IMR-90 (cell line): ENCODE measurements around the gene ACAT2. TPM values are rescaled to one million over a fixed set of nuclear protein-coding genes. Genes with fewer than 3 reads are reported as not detected.
"Not testable (repeated sequence)": the region's sequence is repeated elsewhere in the genome, so short reads cannot be mapped to it uniquely, and the experiment has no call there.

ENCODE experiments used
- ATAC-seq: fragments of 200-7000 bp; cut with Tn5 transposase; 2 replicates; pipeline ENCODE4 v1.9.1; 2020; ENCODE audit warnings: low read depth, mild to moderate bottlenecking, moderate library complexity
- BruUV-seq: library from RNA; stranded (reverse); fragments of 400-500 nt; replicated peaks from 2 replicates; lab custom pipeline; 2021; lab: Mats Ljungman, UMichigan
- CTCF ChIA-PET: fragments of 300-600 bp; formaldehyde crosslinking; extraction: SDS; loops from one replicate; lab custom pipeline; 2021; ENCODE audit warnings: antibody characterized with exemption; lab: Yijun Ruan, JAX
- POLR2A ChIA-PET: fragments of 300-600 bp; sonication (Branson Sonifier 250); formaldehyde crosslinking; loops from one replicate; lab custom pipeline; 2022; ENCODE audit warnings: antibody characterized with exemption; ENCODE audit not compliant: unreplicated experiment; lab: Charles Lee
- DNase-seq: peaks from one replicate; pipeline ENCODE4 v3.0.0; 2013
- H2AFZ ChIP-seq: replicated peaks from 2 replicates; pipeline ENCODE3; 2013; ENCODE audit warnings: low read length, mild to moderate bottlenecking; ENCODE audit not compliant: poor library complexity
- H2AK5ac ChIP-seq: 2 replicates; pipeline ENCODE4 v1.6.1; 2013; ENCODE audit warnings: low read depth, low read length, inconsistent platforms
- H2AK9ac ChIP-seq: replicated peaks from 2 replicates; pipeline ENCODE3; 2013; ENCODE audit warnings: mild to moderate bottlenecking, low read depth, low read length, moderate library complexity; ENCODE audit not compliant: poor library complexity
- H2BK120ac ChIP-seq: 2 replicates; pipeline ENCODE4 v1.6.1; 2013; ENCODE audit warnings: low read depth, low read length, inconsistent platforms
- H2BK15ac ChIP-seq: 3 replicates; pipeline ENCODE4 v1.6.1; 2013; ENCODE audit warnings: low read depth, low read length, inconsistent platforms
- H2BK20ac ChIP-seq: 2 replicates; pipeline ENCODE4 v1.6.1; 2013; ENCODE audit warnings: low read depth, mild to moderate bottlenecking, inconsistent platforms, low read length, moderate library complexity
- H2BK5ac ChIP-seq: 2 replicates; pipeline ENCODE4 v1.6.1; 2013; ENCODE audit warnings: mild to moderate bottlenecking, low read depth, low read length, inconsistent platforms; ENCODE audit not compliant: poor library complexity, severe bottlenecking
- H3K14ac ChIP-seq: replicated peaks from 2 replicates; pipeline ENCODE4 v1.6.1; 2013; ENCODE audit warnings: low read depth, low read length, inconsistent platforms
- H3K18ac ChIP-seq: 2 replicates; pipeline ENCODE4 v1.6.1; 2013; ENCODE audit warnings: low read depth, low read length, control low read depth
- H3K23ac ChIP-seq: 2 replicates; pipeline ENCODE4 v1.6.1; 2013; ENCODE audit warnings: low read depth, low read length, inconsistent platforms
- H3K27ac ChIP-seq: 2 replicates; pipeline ENCODE4 v1.5.1; 2013; ENCODE audit warnings: mild to moderate bottlenecking, control low read depth, low read length; ENCODE audit not compliant: insufficient read depth
- H3K27me3 ChIP-seq: 2 replicates; pipeline ENCODE4 v1.6.1; 2013; ENCODE audit warnings: low read length; ENCODE audit not compliant: control insufficient read depth, insufficient read depth
- H3K36me3 ChIP-seq: 2 replicates; pipeline ENCODE4 v1.6.1; 2013; ENCODE audit warnings: low read length, mixed read lengths; ENCODE audit not compliant: control insufficient read depth, insufficient read depth
- H3K4ac ChIP-seq: 2 replicates; pipeline ENCODE4 v1.6.1; 2013; ENCODE audit warnings: low read depth, low read length, inconsistent platforms
- H3K4me1 ChIP-seq: 2 replicates; pipeline ENCODE4 v1.6.1; 2013; ENCODE audit warnings: low read length, mixed read lengths; ENCODE audit not compliant: control insufficient read depth, insufficient read depth
- H3K4me2 ChIP-seq: 2 replicates; pipeline ENCODE4 v1.6.1; 2013; ENCODE audit warnings: low read depth, mild to moderate bottlenecking, control low read depth, low read length, moderate library complexity
- H3K4me3 ChIP-seq: 2 replicates; pipeline ENCODE4 v1.5.1; 2013; ENCODE audit warnings: low read depth, mild to moderate bottlenecking, control low read depth, low read length, moderate library complexity; ENCODE audit not compliant: insufficient read depth
- H3K56ac ChIP-seq: 2 replicates; pipeline ENCODE4 v1.6.1; 2013; ENCODE audit warnings: low read length, inconsistent platforms; ENCODE audit not compliant: insufficient read depth; ENCODE audit errors: extremely low read depth
- H3K79me1 ChIP-seq, 2 experiments: 2 replicates each; pipeline ENCODE4 v1.6.1; 2013; ENCODE audit warnings: low read length in 2 of 2, inconsistent platforms in 1 of 2, low read depth in 1 of 2
- H3K9ac ChIP-seq: 2 replicates; pipeline ENCODE4 v1.6.1; 2013; ENCODE audit warnings: low read depth, low read length, control low read depth
- H3K9me1 ChIP-seq: 2 replicates; pipeline ENCODE4 v1.6.1; 2013; ENCODE audit warnings: low read length, inconsistent platforms; ENCODE audit not compliant: insufficient read depth
- H3K9me3 ChIP-seq: 2 replicates; pipeline ENCODE4 v1.6.1; 2013; ENCODE audit warnings: low read length; ENCODE audit not compliant: control insufficient read depth, insufficient read depth
- H4K20me1 ChIP-seq: 2 replicates; pipeline ENCODE4 v1.6.1; 2013; ENCODE audit warnings: low read length, inconsistent platforms; ENCODE audit not compliant: insufficient read depth
- H4K5ac ChIP-seq: 2 replicates; pipeline ENCODE4 v1.6.1; 2013; ENCODE audit warnings: mild to moderate bottlenecking, low read depth, low read length, control low read depth
- H4K8ac ChIP-seq, 2 experiments: 2 replicates each; pipeline ENCODE4 v1.6.1; 2013; ENCODE audit warnings: low read depth in 2 of 2, low read length in 2 of 2, control low read depth in 1 of 2, inconsistent platforms in 1 of 2
- H4K91ac ChIP-seq: 2 replicates; pipeline ENCODE4 v1.6.1; 2013; ENCODE audit warnings: low read depth, low read length, inconsistent platforms; ENCODE audit not compliant: insufficient read depth
- FOS ChIP-seq: fragments of 150-350 bp; IDR thresholded peaks from 2 replicates; pipeline ENCODE4 v1.6.1; 2016; ENCODE audit warnings: low read depth, low read length
- MXI1 ChIP-seq: IDR thresholded peaks from 2 replicates; pipeline ENCODE4 v1.6.1; 2012; ENCODE audit warnings: low read depth, mild to moderate bottlenecking, low read length, moderate library complexity, borderline replicate concordance
- WGBS, 2 experiments: methylation state at CpG; one replicate each; pipeline versions ENCODE4 v1.1.5 to v1.1.7; 2013; ENCODE audit warnings: missing lambda C conversion rate in 2 of 2; ENCODE audit not compliant: insufficient read length in 1 of 2; ENCODE audit errors: extremely low coverage in 2 of 2; 5-methylcytosine and 5-hydroxymethylcytosine counted together
- dilution Hi-C: fragments of 300-500 bp; cut with HindIII; formaldehyde crosslinking; loops from one replicate; pipeline ENCODE4 v1.14.3; 2018; ENCODE audit warnings: low sequenced_read_pairs; ENCODE audit not compliant: unreplicated experiment
- in situ Hi-C: fragments of 300-500 bp; cut with MboI; formaldehyde crosslinking; loops from 3 replicates; pipeline ENCODE4 v1.14.3; 2019; ENCODE audit warnings: low sequenced_read_pairs, inconsistent platforms, mixed read lengths
- intact Hi-C: fragments of 100-400 bp; cut with micrococcal nuclease; formaldehyde crosslinking; loops from 2 replicates; pipeline ENCODE4 v1.10.0; 2022
- polyA plus RNA-seq, 3 experiments: library from polyadenylated mRNA; depleted of rRNA; stranded (reverse); fragments of >200 nt; gene quantifications; 2 replicates each; pipeline ENCODE4 v1.2.3, GENCODE V29; 2012; ENCODE audit warnings: low replicate concordance in 1 of 3
- total RNA-seq: library from RNA; depleted of rRNA; stranded (reverse); fragments of >200 nt; gene quantifications from 2 replicates; pipeline ENCODE4 v1.2.3, GENCODE V29; 2012

The ACAT2 gene
- total and polyA plus RNA-seq, 2 of the 4 experiments (the other 2 are of a cell fraction): 30.5 to 45.2 TPM

GRCh38 chr6:159790956-159791598 is 29.2 kb downstream of the ACAT2 start:
- Histone ChIP-seq H3K27ac (peak overlapping the region; percentile 81), H3K56ac (peak overlapping the region; percentile 74), H3K4me3 (peak overlapping the region; percentile 79), H2BK20ac (no peak overlapping the region), H3K36me3 (peaks cover 11% of the 10 kb centered on the region), H4K91ac (peak overlapping the region; percentile 69), H3K4me2 (peak overlapping the region; percentile 76), H4K20me1 (peaks cover 21% of the 10 kb centered on the region), H2BK15ac (no peak overlapping the region), H3K23ac (peak overlapping the region; percentile 95), H3K27me3 (no peaks in the 10 kb centered on the region), H3K9me1 (no peaks in the 10 kb centered on the region), H2AK9ac (peak overlapping the region; percentile 95), H4K8ac (peak overlapping the region; percentile 74 to 82), H3K14ac (peak overlapping the region; percentile 91), H3K4me1 (peaks cover 4% of the 10 kb centered on the region), H2AK5ac (peak overlapping the region; percentile 10; the same call in 1 of the 2 replicates), H2BK120ac (no peak overlapping the region), H3K4ac (peak overlapping the region; percentile 88), H3K18ac (no peak overlapping the region), H2AFZ (peak overlapping the region; percentile 96), H3K79me1 (peaks cover 8 to 21% of the 10 kb centered on the region in 2 experiments; a peak in 3 of 4 replicates), H3K9me3 (no peaks in the 10 kb centered on the region), H3K9ac (peak overlapping the region; percentile 88), H4K5ac (no peak overlapping the region; the same call in 1 of the 2 replicates), H2BK5ac (peak overlapping the region; percentile 58)
- TF ChIP-seq MXI1 (0 out of 2 replicates have a peak, but pooled peaks have one; percentile 12), FOS (no peak)
- dilution Hi-C loops (no loop called here), intact Hi-C loops (no loop called here), in situ Hi-C loops (no loop called here)
- BruUV-seq: TSS peak; percentile 32
- 35% methylated on average over 2 of the region's 18 CpGs; no CpG with 5 or more reads in 1 of the 2 experiments for WGBS, 2 experiments
- ATAC-seq (no peak), DNase-seq (no peak)
- CTCF ChIA-PET: interaction anchor here (1.0 kb wide), 1 partner anchor 10 kb away, joined by 3 read pairs; no protein-coding TSS in a partner anchor
- POLR2A ChIA-PET: interaction anchor here (0.6 kb wide), 1 partner anchor 108 kb away, joined by 3 read pairs; no protein-coding TSS in a partner anchor

GRCh38 chr6:159794976-159795375 is 33.1 kb downstream of the ACAT2 start:
- H2BK15ac ChIP-seq, H3K4me3 ChIP-seq, H2BK120ac ChIP-seq, POLR2A ChIA-PET, H2AK5ac ChIP-seq, H4K5ac ChIP-seq, in situ Hi-C loops, H3K27ac ChIP-seq, H4K91ac ChIP-seq, H3K9me3 ChIP-seq, H3K14ac ChIP-seq, H3K4me1 ChIP-seq, BruUV-seq, H3K56ac ChIP-seq, dilution Hi-C loops, DNase-seq, H3K23ac ChIP-seq, ATAC-seq, H3K27me3 ChIP-seq, CTCF ChIA-PET, H2BK5ac ChIP-seq, H2AK9ac ChIP-seq, intact Hi-C loops, H2AFZ ChIP-seq, H2BK20ac ChIP-seq, H3K9ac ChIP-seq, H3K4me2 ChIP-seq, H4K20me1 ChIP-seq, H4K8ac ChIP-seq, H3K18ac ChIP-seq, H3K4ac ChIP-seq, H3K9me1 ChIP-seq: not testable (repeated sequence)
- Histone ChIP-seq H3K79me1 (peaks cover 13 to 23% of the 10 kb centered on the region in 2 experiments), H3K36me3 (peaks cover 27% of the 10 kb centered on the region)
- WGBS, 2 experiments: no CpG with 5 or more reads among the region's 8 CpGs
